ENCODE measurements around the gene CPEB3. TPM values are rescaled to one million over a fixed set of nuclear protein-coding genes. Genes with fewer than 3 reads are reported as not detected.
"Not testable (repeated sequence)": the region's sequence is repeated elsewhere in the genome, so short reads cannot be mapped to it uniquely, and the experiment has no call there.

The CPEB3 gene
- total RNA-seq, 1 experiment from 2014 or later = 0.53 TPM

DNA sequence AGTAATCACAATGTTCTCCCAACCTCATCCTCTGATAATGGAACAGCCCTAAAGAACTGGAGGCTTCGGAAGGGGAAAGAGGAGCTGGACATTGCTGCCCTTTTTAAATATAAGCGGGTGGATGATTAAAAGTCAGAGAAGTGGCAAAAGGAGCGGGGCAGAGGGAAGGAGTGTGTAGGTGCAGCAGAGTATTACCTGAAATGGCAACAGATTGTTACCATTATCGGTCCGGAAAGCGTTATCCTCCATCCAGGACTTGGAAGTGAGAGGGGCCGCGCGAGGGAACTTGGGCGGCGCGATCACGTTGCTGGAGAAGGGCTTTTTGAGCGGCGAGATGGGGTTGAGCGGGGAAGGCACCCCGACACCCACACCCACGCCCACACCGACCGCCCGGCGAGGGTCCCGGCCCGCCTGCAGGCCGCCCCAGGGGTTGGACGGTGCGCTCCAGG, 51.7 kb downstream of the CPEB3 start:
- peak overlapping the region; percentile 62; the same call in 1 of the 2 replicates for H3K4me3 ChIP-seq
- DNase-seq = no peak
- no peaks in the 10 kb centered on the region for H3K9me3 ChIP-seq

DNA sequence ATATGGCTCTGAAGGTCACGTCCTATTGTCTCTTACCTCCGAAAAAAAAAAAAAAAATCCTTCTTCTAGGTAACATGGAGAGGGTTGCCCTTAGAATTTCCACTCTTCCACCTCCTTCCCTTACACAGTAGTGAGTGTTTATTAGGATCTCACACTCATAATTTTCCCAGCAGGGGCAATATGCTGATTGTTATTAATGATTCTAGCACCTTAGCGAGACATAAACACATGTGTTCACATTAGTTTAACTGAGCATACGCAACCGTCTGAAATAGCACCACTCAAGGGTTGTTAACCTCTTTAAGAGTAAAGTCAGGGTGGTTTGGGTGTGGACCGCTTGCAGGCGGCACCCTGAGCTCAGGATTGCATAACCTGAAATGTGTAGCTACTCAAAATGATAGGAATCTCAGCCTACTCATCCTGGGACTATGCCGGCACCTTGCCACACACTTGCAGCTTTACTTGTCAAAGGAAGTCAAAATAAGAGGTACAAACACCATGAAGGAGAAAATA, 52.2 kb downstream of the CPEB3 start:
- Histone ChIP-seq H3K4me3 (no peak overlapping the region), H3K36me3 (no peaks in the 10 kb centered on the region), H3K27me3 (no peaks in the 10 kb centered on the region), H3K9me3 (no peaks in the 10 kb centered on the region)
- peak; percentile 4 for DNase-seq

More for the DNA sequence above, 51.7 kb downstream of the CPEB3 start:
- Histone ChIP-seq H3K27me3 (no peaks in the 10 kb centered on the region), H3K36me3 (no peaks in the 10 kb centered on the region)

- Histone ChIP-seq H3K27me3 (no peaks in the 10 kb centered on the region), H3K36me3 (no peaks in the 10 kb centered on the region), H3K9me3 (no peaks in the 10 kb centered on the region), H3K4me3 (no peak overlapping the region)
- DNase-seq = no peak
These were observed 52.8 kb downstream of the CPEB3 start for GRCh38 chr10:92238054-92238585.

DNA sequence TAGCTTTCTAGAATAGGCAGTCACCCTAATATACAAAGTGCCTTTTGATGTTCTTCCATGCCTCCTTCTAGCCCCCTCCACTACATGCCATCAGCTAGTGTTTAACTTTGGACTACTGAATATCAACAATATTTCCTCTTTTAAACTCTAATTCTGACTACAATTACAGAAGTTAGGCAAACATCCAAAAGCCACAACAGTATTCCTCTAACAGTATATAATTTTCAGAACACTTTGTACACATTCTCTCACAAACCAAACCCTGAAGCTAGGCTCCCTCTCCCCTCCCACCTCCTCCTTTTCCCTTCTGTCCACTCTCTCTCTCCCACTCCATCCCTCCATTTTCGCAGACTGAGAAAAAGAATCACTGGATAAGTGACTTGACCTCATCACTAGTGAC, 59.7 kb downstream of the CPEB3 start:
- Histone ChIP-seq H3K27me3 (no peaks in the 10 kb centered on the region), H3K9me3 (no peaks in the 10 kb centered on the region), H3K36me3 (no peaks in the 10 kb centered on the region), H3K4me3 (no peak overlapping the region)
- no peak for DNase-seq

GRCh38 chr10:92222603-92223262, 68.1 kb downstream of the CPEB3 start:
- no peak for DNase-seq
- Histone ChIP-seq H3K27me3 (no peaks in the 10 kb centered on the region), H3K9me3 (no peaks in the 10 kb centered on the region), H3K4me3 (no peak overlapping the region), H3K36me3 (no peaks in the 10 kb centered on the region)

- H3K36me3 ChIP-seq = no peaks in the 10 kb centered on the region
- no peak for DNase-seq
- no peak overlapping the region for H3K4me3 ChIP-seq
- H3K9me3 ChIP-seq = no peaks in the 10 kb centered on the region
- no peaks in the 10 kb centered on the region for H3K27me3 ChIP-seq
These were observed 71.3 kb downstream of the CPEB3 start for GRCh38 chr10:92219559-92219958.

DNA sequence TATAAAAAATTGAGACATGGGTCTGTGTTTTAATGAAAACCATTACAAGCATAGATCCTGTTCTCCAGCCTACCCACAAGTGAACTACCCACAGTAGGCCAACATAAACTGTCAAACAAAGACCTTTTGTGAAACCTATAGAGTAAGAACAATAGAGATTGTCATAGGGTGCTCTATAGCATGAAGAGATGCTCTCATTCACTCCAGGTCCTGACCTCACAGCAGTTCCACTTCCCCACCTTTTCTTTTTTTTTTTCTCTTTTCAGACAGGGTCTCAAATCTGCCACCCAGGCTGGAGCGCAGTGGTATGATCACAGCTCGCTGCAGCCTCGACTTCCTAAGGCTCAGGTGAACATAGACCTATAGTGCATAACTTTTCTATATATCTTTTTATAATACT, 72.3 kb downstream of the CPEB3 start:
- DNase-seq = no peak
- no peaks in the 10 kb centered on the region for H3K27me3 ChIP-seq
- no peaks in the 10 kb centered on the region; the same call in 1 of the 2 replicates for H3K9me3 ChIP-seq
- H3K36me3 ChIP-seq = no peaks in the 10 kb centered on the region
- no peak overlapping the region for H3K4me3 ChIP-seq

DNA sequence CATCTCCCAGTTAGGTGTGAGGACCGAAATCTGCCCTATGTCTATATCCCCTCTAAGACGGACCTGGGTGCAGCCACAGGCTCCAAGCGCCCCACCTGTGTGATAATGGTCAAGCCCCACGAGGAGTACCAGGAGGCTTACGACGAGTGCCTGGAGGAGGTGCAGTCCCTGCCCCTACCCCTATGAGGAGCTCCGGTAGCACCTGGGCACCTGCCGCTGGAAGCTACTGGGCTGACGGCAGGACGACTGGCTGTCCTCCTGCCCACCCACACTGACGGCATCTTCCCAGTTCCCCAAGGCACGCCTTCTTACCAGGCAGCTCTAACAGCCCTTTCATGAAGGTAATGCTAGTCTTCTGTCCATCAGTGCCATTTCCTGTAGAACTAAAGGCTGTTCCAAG, 74.3 kb downstream of the CPEB3 start:
- H3K27me3 ChIP-seq, DNase-seq, H3K9me3 ChIP-seq, H3K4me3 ChIP-seq, H3K36me3 ChIP-seq: not testable (repeated sequence)

- DNase-seq, H3K9me3 ChIP-seq, H3K36me3 ChIP-seq, H3K4me3 ChIP-seq, H3K27me3 ChIP-seq: not testable (repeated sequence)
These were observed 75.7 kb downstream of the CPEB3 start for GRCh38 chr10:92215222-92215621.

DNA sequence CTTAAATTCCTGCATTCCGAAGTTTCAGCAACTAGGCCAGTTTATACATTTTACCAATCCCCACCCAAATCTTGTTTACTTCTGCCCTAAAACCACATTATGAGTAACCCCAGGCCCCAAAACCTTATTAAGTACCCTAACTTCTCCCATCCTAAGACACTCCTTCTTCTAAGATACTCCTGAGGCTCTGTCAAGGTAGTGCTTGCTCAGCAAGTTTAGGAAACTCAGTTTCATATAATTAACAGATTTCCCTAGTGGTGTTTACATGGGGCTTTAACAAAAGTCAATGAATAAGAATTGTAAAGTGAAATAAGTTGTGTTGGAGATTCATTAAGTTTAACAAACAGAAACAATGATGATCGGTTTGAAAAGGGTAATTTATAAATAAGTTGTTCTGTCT, 77.8 kb downstream of the CPEB3 start:
- DNase-seq = no peak
- no peak overlapping the region for H3K4me3 ChIP-seq
- H3K27me3 ChIP-seq = no peaks in the 10 kb centered on the region
- H3K36me3 ChIP-seq = no peaks in the 10 kb centered on the region
- no peaks in the 10 kb centered on the region; the same call in 1 of the 2 replicates for H3K9me3 ChIP-seq

DNA sequence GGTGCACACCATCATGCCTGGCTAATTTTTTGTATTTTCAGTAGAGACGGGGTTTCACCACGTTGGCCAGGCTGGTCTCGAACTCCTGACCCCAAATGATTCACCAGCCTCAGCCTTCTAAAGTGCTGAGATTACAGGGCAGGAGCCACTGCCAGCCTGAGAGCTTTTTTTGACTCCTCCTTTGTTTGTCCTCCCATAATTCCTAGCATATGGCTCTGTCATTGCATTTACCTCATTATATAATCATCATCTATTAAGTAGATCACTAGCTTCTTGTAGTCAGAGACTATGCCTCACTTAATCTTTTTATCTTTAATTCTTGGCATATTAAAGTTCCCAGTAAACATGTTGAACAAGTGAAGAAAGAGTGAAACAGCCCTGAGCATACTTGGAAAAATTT, 82.1 kb downstream of the CPEB3 start:
- H3K36me3 ChIP-seq = no peaks in the 10 kb centered on the region
- H3K4me3 ChIP-seq = no peak overlapping the region
- no peaks in the 10 kb centered on the region; the same call in 1 of the 2 replicates for H3K9me3 ChIP-seq
- DNase-seq = peak; percentile 63
- H3K27me3 ChIP-seq = no peaks in the 10 kb centered on the region

- H3K27me3 ChIP-seq = no peaks in the 10 kb centered on the region
- no peak overlapping the region for H3K4me3 ChIP-seq
- DNase-seq = no peak
- H3K9me3 ChIP-seq = no peaks in the 10 kb centered on the region
- H3K36me3 ChIP-seq = no peaks in the 10 kb centered on the region
These were observed 82.6 kb downstream of the CPEB3 start for GRCh38 chr10:92208157-92208720.

- no peak for DNase-seq
- no peaks in the 10 kb centered on the region for H3K27me3 ChIP-seq
- no peaks in the 10 kb centered on the region for H3K36me3 ChIP-seq
- no peaks in the 10 kb centered on the region for H3K9me3 ChIP-seq
- no peak overlapping the region for H3K4me3 ChIP-seq
These were observed 83.8 kb downstream of the CPEB3 start for GRCh38 chr10:92207061-92207460.

- Histone ChIP-seq H3K36me3 (no peaks in the 10 kb centered on the region), H3K27me3 (no peaks in the 10 kb centered on the region), H3K9me3 (no peaks in the 10 kb centered on the region), H3K4me3 (no peak overlapping the region)
- no peak for DNase-seq
These were observed 86.8 kb downstream of the CPEB3 start for GRCh38 chr10:92203919-92204623.

- no peaks in the 10 kb centered on the region for H3K27me3 ChIP-seq
- no peak for DNase-seq
- no peaks in the 10 kb centered on the region for H3K9me3 ChIP-seq
- H3K36me3 ChIP-seq = no peaks in the 10 kb centered on the region
- no peak overlapping the region for H3K4me3 ChIP-seq
These were observed 88.3 kb downstream of the CPEB3 start for GRCh38 chr10:92202536-92202935.

- Histone ChIP-seq H3K9me3 (no peaks in the 10 kb centered on the region), H3K36me3 (no peaks in the 10 kb centered on the region), H3K4me3 (no peak overlapping the region), H3K27me3 (no peaks in the 10 kb centered on the region)
- DNase-seq = no peak
These were observed 90.3 kb downstream of the CPEB3 start for GRCh38 chr10:92200564-92200963.

DNA sequence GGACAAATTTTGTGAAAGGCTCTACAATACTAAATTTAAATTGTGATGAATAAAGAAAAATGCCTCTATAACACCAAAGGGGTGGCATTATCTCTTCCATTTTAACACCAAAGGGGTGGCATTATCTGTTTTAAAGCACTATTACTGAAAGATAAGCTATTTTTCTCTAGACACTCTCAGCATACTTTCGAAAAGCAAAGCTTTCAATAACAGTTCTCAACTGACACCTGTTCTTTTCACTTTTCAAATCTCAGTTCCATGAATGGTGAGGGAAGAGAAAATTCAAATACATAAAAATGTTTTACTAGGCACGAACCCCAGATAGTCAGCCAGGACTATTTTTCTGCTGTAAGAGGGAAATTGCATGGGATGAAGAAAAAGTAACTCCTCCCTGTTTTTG, 103.8 kb downstream of the CPEB3 start:
- Histone ChIP-seq H3K4me3 (no peak overlapping the region), H3K36me3 (no peaks in the 10 kb centered on the region), H3K9me3 (no peaks in the 10 kb centered on the region), H3K27me3 (no peaks in the 10 kb centered on the region)
- no peak for DNase-seq
